ENCODE results near the gene DES.

DNA sequence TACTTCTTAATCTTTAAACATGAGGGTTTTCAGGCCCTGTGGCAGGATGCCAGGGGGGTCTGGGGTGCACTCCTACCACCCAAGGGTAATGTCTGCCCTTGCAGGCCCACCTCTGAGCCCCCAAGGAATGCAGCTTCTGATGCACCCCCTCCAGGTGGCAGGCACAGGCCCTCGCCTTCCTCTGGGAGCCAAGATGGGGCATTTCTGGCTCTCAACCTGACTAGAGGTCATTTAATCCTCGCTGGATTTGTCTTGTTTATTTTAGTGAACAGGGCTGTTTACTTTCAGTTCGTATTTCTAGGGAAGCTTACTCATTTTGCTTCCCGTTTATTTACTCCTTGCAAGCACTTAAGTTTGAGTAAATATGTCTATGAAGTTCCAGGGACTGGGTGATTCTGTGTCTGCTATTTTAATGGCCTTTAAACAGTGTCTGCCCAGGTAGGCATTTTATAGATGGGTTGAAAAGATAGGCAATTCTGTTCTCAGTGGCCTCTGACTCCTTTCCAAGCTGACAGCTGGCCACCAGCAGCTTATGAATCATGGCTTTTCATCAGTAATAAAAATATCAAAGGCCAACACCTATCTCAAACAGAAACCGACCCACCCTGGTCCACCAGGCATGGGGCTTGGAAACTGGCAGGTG lies 19.3 kb upstream of the DES start:
- TF ChIP-seq POLR2A (IDR thresholded peaks at IDR 0.05): no peak
- TF ChIP-seq, protein P1, sequence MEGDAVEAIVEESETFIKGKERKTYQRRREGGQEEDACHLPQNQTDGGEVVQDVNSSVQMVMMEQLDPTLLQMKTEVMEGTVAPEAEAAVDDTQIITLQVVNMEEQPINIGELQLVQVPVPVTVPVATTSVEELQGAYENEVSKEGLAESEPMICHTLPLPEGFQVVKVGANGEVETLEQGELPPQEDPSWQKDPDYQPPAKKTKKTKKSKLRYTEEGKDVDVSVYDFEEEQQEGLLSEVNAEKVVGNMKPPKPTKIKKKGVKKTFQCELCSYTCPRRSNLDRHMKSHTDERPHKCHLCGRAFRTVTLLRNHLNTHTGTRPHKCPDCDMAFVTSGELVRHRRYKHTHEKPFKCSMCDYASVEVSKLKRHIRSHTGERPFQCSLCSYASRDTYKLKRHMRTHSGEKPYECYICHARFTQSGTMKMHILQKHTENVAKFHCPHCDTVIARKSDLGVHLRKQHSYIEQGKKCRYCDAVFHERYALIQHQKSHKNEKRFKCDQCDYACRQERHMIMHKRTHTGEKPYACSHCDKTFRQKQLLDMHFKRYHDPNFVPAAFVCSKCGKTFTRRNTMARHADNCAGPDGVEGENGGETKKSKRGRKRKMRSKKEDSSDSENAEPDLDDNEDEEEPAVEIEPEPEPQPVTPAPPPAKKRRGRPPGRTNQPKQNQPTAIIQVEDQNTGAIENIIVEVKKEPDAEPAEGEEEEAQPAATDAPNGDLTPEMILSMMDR (IDR thresholded peaks at IDR 0.05): no peak
